Esophagus squamous epithelium (tissue), 5 donors: Measurements from ENCODE around the gene ATP2B2. TPM values are rescaled to one million over a fixed set of nuclear protein-coding genes. Genes with fewer than 3 reads are reported as not detected.

Source experiments
- DNase-seq: peaks from one replicate; lab custom pipeline; 2025; lab: John Stamatoyannopoulos, UW
- H3K27ac ChIP-seq, 4 donors: fragments of 200-600 bp; sonication (generic); one replicate each; pipeline ENCODE4 v1.5.1; 2016 to 2019; ENCODE audit warnings: mild to moderate bottlenecking in 1 of 4
- H3K27me3 ChIP-seq, 4 donors: fragments of 200-600 bp; sonication (generic); 1 replicate in 3 of 4; 2 replicates in 1 of 4; pipeline versions ENCODE4 v1.5.1 to v1.6.0; 2017 to 2021; ENCODE audit warnings: antibody characterized with exemption in 1 of 4
- H3K36me3 ChIP-seq, 3 donors: fragments of 200-600 bp; sonication (generic); one replicate each; pipeline ENCODE4 v1.5.1; 2016 to 2019
- H3K4me1 ChIP-seq, 3 donors: fragments of 200-600 bp; sonication (generic); one replicate each; pipeline ENCODE4 v1.5.1; 2017 to 2019
- H3K4me3 ChIP-seq, 4 donors: fragments of 200-600 bp; sonication (generic); 1 replicate in 3 of 4; 2 replicates in 1 of 4; pipeline ENCODE4 v1.5.1; 2016 to 2019; ENCODE audit warnings: mild to moderate bottlenecking in 2 of 4, moderate library complexity in 1 of 4
- H3K9me3 ChIP-seq, 3 donors: fragments of 200-600 bp; sonication (generic); one replicate each; pipeline ENCODE4 v1.5.1; 2016 to 2019
- POLR2A ChIP-seq, 4 donors: fragments of 450-650 bp; IDR thresholded peaks; one replicate each; pipeline ENCODE4 v1.6.1; 2017; ENCODE audit warnings: antibody characterized with exemption in 4 of 4, mild to moderate bottlenecking in 4 of 4, moderate library complexity in 3 of 4
- WGBS, 2 donors: methylation state at CpG; one replicate each; pipeline ENCODE4 v1.1.5; 2018; 5-methylcytosine and 5-hydroxymethylcytosine counted together
- intact Hi-C: fragments of 100-400 bp; cut with DNase I; formaldehyde crosslinking; loops from one replicate; pipeline ENCODE4 v1.15.0; 2022
- total RNA-seq, 4 donors: library from RNA; depleted of rRNA; stranded (reverse); fragments of >200 nt; gene quantifications; one replicate each; pipeline ENCODE4 v1.1.0, GENCODE V29; 2016
- TF ChIP-seq, protein P1 (sequence below), 6 experiments: fragments of 450-650 bp in 4 of 6; fragments of 200-600 bp in 2 of 6; sonication (generic) in 2 of 6; IDR thresholded peaks; one replicate each; pipeline ENCODE4 v1.5.1; 2016 to 2019; ENCODE audit warnings: antibody characterized with exemption in 6 of 6, mild to moderate bottlenecking in 4 of 6, moderate library complexity in 4 of 6
- donor health status: DM: yes; HTN: yes; CAD: no.

Gene ATP2B2
- total RNA-seq, 4 donors from 2014 or later = 0.31 to 0.57 (median 0.42) TPM

GRCh38 chr3:10474847-10475246 lies 30.5 kb downstream of the ATP2B2 start:
- no peak for TF ChIP-seq POLR2A (IDR thresholded peaks at IDR 0.05)
- TF ChIP-seq, protein P1, sequence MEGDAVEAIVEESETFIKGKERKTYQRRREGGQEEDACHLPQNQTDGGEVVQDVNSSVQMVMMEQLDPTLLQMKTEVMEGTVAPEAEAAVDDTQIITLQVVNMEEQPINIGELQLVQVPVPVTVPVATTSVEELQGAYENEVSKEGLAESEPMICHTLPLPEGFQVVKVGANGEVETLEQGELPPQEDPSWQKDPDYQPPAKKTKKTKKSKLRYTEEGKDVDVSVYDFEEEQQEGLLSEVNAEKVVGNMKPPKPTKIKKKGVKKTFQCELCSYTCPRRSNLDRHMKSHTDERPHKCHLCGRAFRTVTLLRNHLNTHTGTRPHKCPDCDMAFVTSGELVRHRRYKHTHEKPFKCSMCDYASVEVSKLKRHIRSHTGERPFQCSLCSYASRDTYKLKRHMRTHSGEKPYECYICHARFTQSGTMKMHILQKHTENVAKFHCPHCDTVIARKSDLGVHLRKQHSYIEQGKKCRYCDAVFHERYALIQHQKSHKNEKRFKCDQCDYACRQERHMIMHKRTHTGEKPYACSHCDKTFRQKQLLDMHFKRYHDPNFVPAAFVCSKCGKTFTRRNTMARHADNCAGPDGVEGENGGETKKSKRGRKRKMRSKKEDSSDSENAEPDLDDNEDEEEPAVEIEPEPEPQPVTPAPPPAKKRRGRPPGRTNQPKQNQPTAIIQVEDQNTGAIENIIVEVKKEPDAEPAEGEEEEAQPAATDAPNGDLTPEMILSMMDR (IDR thresholded peaks at IDR 0.05) = no peak
- H3K4me1 ChIP-seq = no peaks in the 10 kb centered on the region
- H3K27ac ChIP-seq = no peak overlapping the region
- H3K27me3 ChIP-seq = peaks cover 0 to 42% (median 0%) of the 10 kb centered on the region in 4 donors
- no peaks in the 10 kb centered on the region for H3K36me3 ChIP-seq
- intact Hi-C loops = no loop called here
- no peak for DNase-seq
- no peak overlapping the region for H3K4me3 ChIP-seq
- 54 to 70% methylated on average over 7 to 9 of the region's 9 CpGs for WGBS, 2 donors
- H3K9me3 ChIP-seq = no peaks in the 10 kb centered on the region

GRCh38 chr3:10474275-10474646 lies 31.1 kb downstream of the ATP2B2 start:
- intact Hi-C loops = no loop called here
- H3K27me3 ChIP-seq = peaks cover 0 to 48% (median 0%) of the 10 kb centered on the region in 4 donors
- no peak overlapping the region for H3K27ac ChIP-seq
- H3K36me3 ChIP-seq = no peaks in the 10 kb centered on the region
- no peak for TF ChIP-seq POLR2A (IDR thresholded peaks at IDR 0.05)
- TF ChIP-seq, protein P1 (IDR thresholded peaks at IDR 0.05) = no peak
- no peak overlapping the region for H3K4me3 ChIP-seq
- no peak for DNase-seq
- no peaks in the 10 kb centered on the region for H3K9me3 ChIP-seq
- WGBS, 2 donors = 72 to 75% methylated on average over 5 of the region's 5 CpGs
- H3K4me1 ChIP-seq = no peaks in the 10 kb centered on the region

DNA sequence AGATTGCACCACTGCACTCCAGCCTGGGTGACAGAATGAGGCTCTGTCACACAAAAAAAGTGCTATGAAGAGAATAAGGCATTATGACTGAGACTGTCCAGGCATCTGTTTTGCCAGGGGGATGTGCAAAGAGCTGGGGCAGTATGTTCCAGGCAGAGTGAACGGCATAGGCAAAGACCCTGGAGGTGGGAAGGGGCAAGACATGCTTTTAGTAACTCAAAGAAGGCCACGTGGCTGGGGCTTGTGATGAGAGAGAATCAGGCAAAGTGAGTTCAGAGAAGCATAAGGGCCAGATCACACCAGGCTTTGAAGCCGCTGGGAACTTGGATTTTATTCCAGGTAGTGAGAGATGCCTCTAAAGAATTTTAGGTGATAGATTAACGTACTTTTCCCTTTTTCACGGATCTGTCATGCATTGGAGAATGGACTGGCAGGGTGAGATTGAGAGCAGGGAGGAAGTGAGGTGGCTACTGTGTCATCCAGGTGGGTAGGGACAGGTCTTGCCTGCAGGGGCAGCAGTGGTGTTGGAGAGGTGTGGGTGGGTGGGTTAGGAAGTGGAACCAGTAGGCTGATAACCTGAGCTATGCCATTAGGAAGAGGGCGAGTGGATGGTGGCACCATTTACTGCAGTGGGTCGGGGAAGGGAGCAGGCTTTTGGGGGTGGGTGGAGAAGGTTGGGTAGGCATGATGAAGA lies 31.7 kb downstream of the ATP2B2 start:
- Histone ChIP-seq H3K27me3 (peaks cover 0 to 53% (median 0%) of the 10 kb centered on the region in 4 donors), H3K36me3 (no peaks in the 10 kb centered on the region), H3K4me1 (no peaks in the 10 kb centered on the region), H3K9me3 (no peaks in the 10 kb centered on the region), H3K4me3 (no peak overlapping the region), H3K27ac (no peak overlapping the region)
- TF ChIP-seq POLR2A (IDR thresholded peaks at IDR 0.05) = no peak
- TF ChIP-seq, protein P1 (IDR thresholded peaks at IDR 0.05) = no peak
- 65 to 69% methylated on average over 7 of the region's 7 CpGs for WGBS, 2 donors
- intact Hi-C loops = no loop called here
- DNase-seq = no peak

DNA sequence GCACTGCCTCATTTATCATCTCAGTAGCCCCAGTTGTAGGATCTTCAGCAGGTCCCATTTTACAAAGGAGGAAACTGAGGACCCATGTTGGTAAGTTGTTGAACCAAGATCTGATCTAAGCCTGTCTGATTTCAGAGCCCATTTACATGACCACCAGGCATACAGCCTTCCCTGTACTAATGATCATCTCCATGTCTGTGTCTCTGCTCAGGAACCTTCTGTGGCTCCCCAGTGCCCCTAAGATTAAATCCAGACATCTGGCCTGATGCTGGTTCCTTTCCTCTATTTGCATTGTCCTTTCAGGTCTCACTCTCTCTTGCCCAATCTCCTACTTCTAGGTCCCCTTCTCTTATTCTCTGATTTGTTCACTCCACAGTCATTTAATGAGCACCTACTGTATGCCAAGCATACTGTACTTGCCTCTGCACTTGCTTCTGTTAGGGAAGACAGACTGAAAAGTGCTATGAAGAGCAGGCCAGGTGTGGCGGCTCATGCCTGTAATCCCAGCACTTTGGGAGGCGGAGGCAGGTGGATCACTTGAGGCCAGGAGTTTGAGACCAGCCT lies 32.4 kb downstream of the ATP2B2 start:
- TF ChIP-seq, protein P1 (IDR thresholded peaks at IDR 0.05) = no peak
- no peak for TF ChIP-seq POLR2A (IDR thresholded peaks at IDR 0.05)
- no peaks in the 10 kb centered on the region for H3K9me3 ChIP-seq
- 94% methylated on average over 2 of the region's 2 CpGs; no CpG with 5 or more reads in 1 of the 2 donors for WGBS, 2 donors
- peaks cover 0 to 61% (median 0%) of the 10 kb centered on the region in 4 donors for H3K27me3 ChIP-seq
- intact Hi-C loops = no loop called here
- H3K36me3 ChIP-seq = no peaks in the 10 kb centered on the region
- no peak overlapping the region for H3K27ac ChIP-seq
- no peak overlapping the region for H3K4me3 ChIP-seq
- no peaks in the 10 kb centered on the region for H3K4me1 ChIP-seq
- DNase-seq = no peak

GRCh38 chr3:10471054-10471688 lies 34.2 kb downstream of the ATP2B2 start:
- 14 to 16% methylated on average over 10 to 19 of the region's 20 CpGs for WGBS, 2 donors
- no peaks in the 10 kb centered on the region for H3K9me3 ChIP-seq
- H3K4me1 ChIP-seq = no peaks in the 10 kb centered on the region
- no peak overlapping the region for H3K4me3 ChIP-seq
- TF ChIP-seq POLR2A (IDR thresholded peaks at IDR 0.05) = no peak
- TF ChIP-seq, protein P1 (IDR thresholded peaks at IDR 0.05) = no peak
- no peak for DNase-seq
- no peak overlapping the region for H3K27ac ChIP-seq
- no peaks in the 10 kb centered on the region for H3K36me3 ChIP-seq
- peaks cover 0 to 74% (median 0%) of the 10 kb centered on the region in 4 donors for H3K27me3 ChIP-seq
- intact Hi-C loops = no loop called here
